ENCODE results near the gene ZNF853.

ZNF853 gene

DNA sequence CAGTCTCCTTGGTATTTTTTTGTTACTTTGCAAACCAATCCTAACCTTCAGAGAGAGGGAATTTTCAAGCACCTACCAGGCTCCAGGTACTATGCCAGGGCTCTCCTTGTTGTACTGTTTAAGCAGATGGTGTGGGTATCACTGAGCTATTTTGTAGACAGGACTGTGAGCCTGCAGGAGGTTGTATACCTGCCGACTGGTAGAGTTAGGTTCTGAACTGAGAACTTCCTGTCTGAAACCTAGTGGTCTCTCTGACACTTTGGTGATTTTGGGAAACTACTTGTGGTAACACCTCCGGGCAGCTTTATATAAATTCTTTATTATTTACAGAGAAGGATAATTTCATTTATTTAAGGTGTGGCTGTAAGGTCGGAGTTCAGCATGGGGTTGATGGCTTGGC, 4.6 kb downstream of the ZNF853 start:
- H3K27me3 ChIP-seq (ENCODE audit: insufficient read depth, poor library complexity, severe bottlenecking), result peaks cover 11% of the 10 kb centered on the region
- H3K4me3 ChIP-seq (replicated peaks; ENCODE audit: insufficient read depth, low read length), result no peak overlapping the region
- DNase-seq (ENCODE audit: low read depth in 1 of 2, low spot score in 1 of 2), result no peak
- no peak for TF ChIP-seq CTCF (IDR thresholded peaks at IDR 0.05; ENCODE audit: insufficient read depth, low read length)
- TF ChIP-seq POLR2AphosphoS5 (IDR thresholded peaks at IDR 0.05; ENCODE audit: low read depth), result no peak
- no peak for TF ChIP-seq SPI1 (IDR thresholded peaks at IDR 0.05; ENCODE audit: borderline replicate concordance, low read depth)
- no peak for TF ChIP-seq GABPA (IDR thresholded peaks at IDR 0.05; ENCODE audit: low read depth)
- TF ChIP-seq, protein P1, sequence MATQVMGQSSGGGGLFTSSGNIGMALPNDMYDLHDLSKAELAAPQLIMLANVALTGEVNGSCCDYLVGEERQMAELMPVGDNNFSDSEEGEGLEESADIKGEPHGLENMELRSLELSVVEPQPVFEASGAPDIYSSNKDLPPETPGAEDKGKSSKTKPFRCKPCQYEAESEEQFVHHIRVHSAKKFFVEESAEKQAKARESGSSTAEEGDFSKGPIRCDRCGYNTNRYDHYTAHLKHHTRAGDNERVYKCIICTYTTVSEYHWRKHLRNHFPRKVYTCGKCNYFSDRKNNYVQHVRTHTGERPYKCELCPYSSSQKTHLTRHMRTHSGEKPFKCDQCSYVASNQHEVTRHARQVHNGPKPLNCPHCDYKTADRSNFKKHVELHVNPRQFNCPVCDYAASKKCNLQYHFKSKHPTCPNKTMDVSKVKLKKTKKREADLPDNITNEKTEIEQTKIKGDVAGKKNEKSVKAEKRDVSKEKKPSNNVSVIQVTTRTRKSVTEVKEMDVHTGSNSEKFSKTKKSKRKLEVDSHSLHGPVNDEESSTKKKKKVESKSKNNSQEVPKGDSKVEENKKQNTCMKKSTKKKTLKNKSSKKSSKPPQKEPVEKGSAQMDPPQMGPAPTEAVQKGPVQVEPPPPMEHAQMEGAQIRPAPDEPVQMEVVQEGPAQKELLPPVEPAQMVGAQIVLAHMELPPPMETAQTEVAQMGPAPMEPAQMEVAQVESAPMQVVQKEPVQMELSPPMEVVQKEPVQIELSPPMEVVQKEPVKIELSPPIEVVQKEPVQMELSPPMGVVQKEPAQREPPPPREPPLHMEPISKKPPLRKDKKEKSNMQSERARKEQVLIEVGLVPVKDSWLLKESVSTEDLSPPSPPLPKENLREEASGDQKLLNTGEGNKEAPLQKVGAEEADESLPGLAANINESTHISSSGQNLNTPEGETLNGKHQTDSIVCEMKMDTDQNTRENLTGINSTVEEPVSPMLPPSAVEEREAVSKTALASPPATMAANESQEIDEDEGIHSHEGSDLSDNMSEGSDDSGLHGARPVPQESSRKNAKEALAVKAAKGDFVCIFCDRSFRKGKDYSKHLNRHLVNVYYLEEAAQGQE (IDR thresholded peaks at IDR 0.05; ENCODE audit: insufficient replicate concordance, low read depth), result no peak
- H3K27ac ChIP-seq (replicated peaks), result no peak overlapping the region

- DNase-seq (ENCODE audit: low read depth in 1 of 2, low spot score in 1 of 2), result no peak
- peaks cover 2% of the 10 kb centered on the region for H3K27me3 ChIP-seq (ENCODE audit: insufficient read depth, poor library complexity, severe bottlenecking)
- no peak overlapping the region for H3K27ac ChIP-seq (replicated peaks)
- no peak for TF ChIP-seq POLR2AphosphoS5 (IDR thresholded peaks at IDR 0.05; ENCODE audit: low read depth)
- TF ChIP-seq SPI1 (IDR thresholded peaks at IDR 0.05; ENCODE audit: borderline replicate concordance, low read depth), result no peak
- TF ChIP-seq GABPA (IDR thresholded peaks at IDR 0.05; ENCODE audit: low read depth), result no peak
- TF ChIP-seq CTCF (IDR thresholded peaks at IDR 0.05; ENCODE audit: insufficient read depth, low read length), result no peak
- TF ChIP-seq, protein P1 (IDR thresholded peaks at IDR 0.05; ENCODE audit: insufficient replicate concordance, low read depth), result no peak
- H3K4me3 ChIP-seq (replicated peaks; ENCODE audit: insufficient read depth, low read length), result no peak overlapping the region
These were observed 6.1 kb downstream of the ZNF853 start for GRCh38 chr7:6621195-6622133.

DNA sequence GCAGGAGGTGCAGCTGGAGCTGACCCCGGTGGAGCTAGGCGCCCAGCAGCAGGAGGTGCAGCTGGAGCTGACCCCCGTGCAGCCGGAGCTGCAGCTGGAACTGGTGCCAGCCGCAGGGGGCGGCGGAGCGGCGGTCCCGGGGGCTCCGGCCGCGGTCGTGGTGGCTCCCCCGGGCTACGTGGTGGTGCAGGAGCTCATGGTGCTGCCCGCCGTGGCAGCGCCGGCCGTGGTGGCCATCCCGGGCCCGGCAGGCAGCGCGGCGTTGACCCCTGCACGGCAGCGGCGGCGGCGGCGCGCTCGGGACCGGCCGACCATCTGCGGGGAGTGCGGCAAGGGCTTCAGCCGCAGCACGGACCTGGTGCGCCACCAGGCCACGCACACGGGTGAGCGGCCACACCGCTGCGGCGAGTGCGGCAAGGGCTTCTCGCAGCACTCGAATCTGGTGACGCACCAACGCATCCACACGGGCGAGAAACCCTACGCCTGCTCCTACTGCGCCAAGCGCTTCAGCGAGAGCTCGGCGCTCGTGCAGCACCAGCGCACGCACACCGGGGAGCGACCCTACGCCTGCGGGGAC, 6.8 kb downstream of the ZNF853 start:
- no peak for DNase-seq (ENCODE audit: low read depth in 1 of 2, low spot score in 1 of 2)
- Histone ChIP-seq H3K27me3 (ENCODE audit: insufficient read depth, poor library complexity, severe bottlenecking) (peaks cover 2% of the 10 kb centered on the region), H3K4me3 (replicated peaks; ENCODE audit: insufficient read depth, low read length) (no peak overlapping the region), H3K27ac (replicated peaks) (no peak overlapping the region)
- TF ChIP-seq POLR2AphosphoS5 (IDR thresholded peaks at IDR 0.05; ENCODE audit: low read depth), result no peak
- TF ChIP-seq GABPA (IDR thresholded peaks at IDR 0.05; ENCODE audit: low read depth), result no peak
- no peak for TF ChIP-seq CTCF (IDR thresholded peaks at IDR 0.05; ENCODE audit: insufficient read depth, low read length)
- TF ChIP-seq, protein P1 (IDR thresholded peaks at IDR 0.05; ENCODE audit: insufficient replicate concordance, low read depth), result no peak
- TF ChIP-seq SPI1 (IDR thresholded peaks at IDR 0.05; ENCODE audit: borderline replicate concordance, low read depth), result no peak
